Epithelial cell of proximal tubule (primary cell): Measurements from ENCODE around the gene COG5. TPM values are rescaled to one million over a fixed set of nuclear protein-coding genes. Genes with fewer than 3 reads are reported as not detected.

Source experiments
- DNase-seq: peaks from one replicate; pipeline ENCODE4 v3.0.0-alpha.2; 2011; ENCODE audit warnings: low read depth
- H3K4me3 ChIP-seq: 2 replicates; pipeline ENCODE4 v1.5.1; 2011; ENCODE audit warnings: low read depth, mild to moderate bottlenecking, low read length
- CTCF ChIP-seq: conservative IDR thresholded peaks from 2 replicates; pipeline ENCODE4 v1.5.1; 2012; ENCODE audit warnings: low read depth, mild to moderate bottlenecking, low read length
- total RNA-seq: library from RNA; depleted of rRNA; stranded (reverse); fragments of >200 nt; gene quantifications from 2 replicates; pipeline ENCODE4 v1.2.3, GENCODE V29; 2015

COG5 gene
- total RNA-seq, 1 donor from 2014 or later = 31.4 TPM

- H3K4me3 ChIP-seq = no peak overlapping the region
- TF ChIP-seq CTCF = no peak
- no peak for DNase-seq
Measured at GRCh38 chr7:107405559-107405958, 158.2 kb downstream of the COG5 start.

GRCh38 chr7:107404740-107405537, 158.8 kb downstream of the COG5 start:
- TF ChIP-seq CTCF = no peak
- DNase-seq = no peak
- no peak overlapping the region for H3K4me3 ChIP-seq

GRCh38 chr7:107398161-107398560, 165.6 kb downstream of the COG5 start:
- no peak for DNase-seq

GRCh38 chr7:107396990-107397389, 166.7 kb downstream of the COG5 start:
- TF ChIP-seq CTCF = no peak
- no peak for DNase-seq
- no peak overlapping the region for H3K4me3 ChIP-seq

More at GRCh38 chr7:107398161-107398560, 165.6 kb downstream of the COG5 start:
- TF ChIP-seq CTCF = no peak
- no peak overlapping the region for H3K4me3 ChIP-seq

- no peak overlapping the region for H3K4me3 ChIP-seq
- DNase-seq = no peak
- no peak for TF ChIP-seq CTCF
Measured at GRCh38 chr7:107396081-107396480, 167.6 kb downstream of the COG5 start.

- TF ChIP-seq CTCF = no peak
- H3K4me3 ChIP-seq = no peak overlapping the region
- no peak for DNase-seq
Measured at GRCh38 chr7:107394831-107395230, 168.9 kb downstream of the COG5 start.

- H3K4me3 ChIP-seq = no peak overlapping the region
- no peak for TF ChIP-seq CTCF
- no peak for DNase-seq
Measured at GRCh38 chr7:107394276-107394675, 169.4 kb downstream of the COG5 start.
